DOHH2 (cell line): ENCODE results near the gene FAM107B.

Source experiments
- CTCF ChIP-seq: fragments of 200-600 bp; sonication (generic); IDR thresholded peaks from one replicate; pipeline ENCODE4 v1.5.1; 2014; ENCODE audit warnings: antibody characterized with exemption, mild to moderate bottlenecking, low read depth, low read length; ENCODE audit not compliant: poor library complexity, severe bottlenecking
- EZH2phosphoT487 ChIP-seq: fragments of 200-600 bp; sonication (generic); IDR thresholded peaks from 2 replicates; pipeline ENCODE4 v1.6.1; 2017; ENCODE audit warnings: borderline replicate concordance, mild to moderate bottlenecking, antibody characterized with exemption, low read length, moderate library complexity, mixed read lengths

GRCh38 chr10:14487488-14487883 lies 287.2 kb downstream of the FAM107B start:
- TF ChIP-seq CTCF (no peak), EZH2phosphoT487 (no peak)
